ENCODE data around the gene LSAMP. TPM values are rescaled to one million over a fixed set of nuclear protein-coding genes. Genes with fewer than 3 reads are reported as not detected.

LSAMP gene
- total RNA-seq, 4 donors from 2014 or later: 4.3 to 5.2 (median 5.0) TPM

- no peaks in the 10 kb centered on the region for H3K9me3 ChIP-seq
These were observed 284.7 kb downstream of the LSAMP start for GRCh38 chr3:116160594-116160993.

GRCh38 chr3:116155841-116156240, 289.4 kb downstream of the LSAMP start:
- 67% methylated on average over 1 of the region's 1 CpG for WGBS
- TF ChIP-seq POLR2A (IDR thresholded peaks at IDR 0.05) (no peak), POLR2AphosphoS5 (IDR thresholded peaks at IDR 0.05) (no peak), EP300 (IDR thresholded peaks at IDR 0.05) (no peak)
- TF ChIP-seq, protein P1, sequence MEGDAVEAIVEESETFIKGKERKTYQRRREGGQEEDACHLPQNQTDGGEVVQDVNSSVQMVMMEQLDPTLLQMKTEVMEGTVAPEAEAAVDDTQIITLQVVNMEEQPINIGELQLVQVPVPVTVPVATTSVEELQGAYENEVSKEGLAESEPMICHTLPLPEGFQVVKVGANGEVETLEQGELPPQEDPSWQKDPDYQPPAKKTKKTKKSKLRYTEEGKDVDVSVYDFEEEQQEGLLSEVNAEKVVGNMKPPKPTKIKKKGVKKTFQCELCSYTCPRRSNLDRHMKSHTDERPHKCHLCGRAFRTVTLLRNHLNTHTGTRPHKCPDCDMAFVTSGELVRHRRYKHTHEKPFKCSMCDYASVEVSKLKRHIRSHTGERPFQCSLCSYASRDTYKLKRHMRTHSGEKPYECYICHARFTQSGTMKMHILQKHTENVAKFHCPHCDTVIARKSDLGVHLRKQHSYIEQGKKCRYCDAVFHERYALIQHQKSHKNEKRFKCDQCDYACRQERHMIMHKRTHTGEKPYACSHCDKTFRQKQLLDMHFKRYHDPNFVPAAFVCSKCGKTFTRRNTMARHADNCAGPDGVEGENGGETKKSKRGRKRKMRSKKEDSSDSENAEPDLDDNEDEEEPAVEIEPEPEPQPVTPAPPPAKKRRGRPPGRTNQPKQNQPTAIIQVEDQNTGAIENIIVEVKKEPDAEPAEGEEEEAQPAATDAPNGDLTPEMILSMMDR (IDR thresholded peaks at IDR 0.05): no peak
- no peaks in the 10 kb centered on the region for H3K36me3 ChIP-seq
- H3K4me1 ChIP-seq: no peaks in the 10 kb centered on the region
- H3K27ac ChIP-seq: no peak overlapping the region
- H3K9me3 ChIP-seq: no peaks in the 10 kb centered on the region
- H3K4me3 ChIP-seq: no peak overlapping the region
- H3K27me3 ChIP-seq: no peaks in the 10 kb centered on the region
- no peak for DNase-seq (ENCODE audit: low spot score in 2 of 2)

More at GRCh38 chr3:116160594-116160993, 284.7 kb downstream of the LSAMP start:
- H3K27ac ChIP-seq: no peak overlapping the region
- no peak overlapping the region for H3K4me3 ChIP-seq
- no peak for DNase-seq (ENCODE audit: low spot score in 2 of 2)
- no peaks in the 10 kb centered on the region for H3K4me1 ChIP-seq
- H3K27me3 ChIP-seq: no peaks in the 10 kb centered on the region
- no peaks in the 10 kb centered on the region for H3K36me3 ChIP-seq
- 97% methylated on average over 1 of the region's 1 CpG for WGBS
- no peak for TF ChIP-seq EP300 (IDR thresholded peaks at IDR 0.05)

DNA sequence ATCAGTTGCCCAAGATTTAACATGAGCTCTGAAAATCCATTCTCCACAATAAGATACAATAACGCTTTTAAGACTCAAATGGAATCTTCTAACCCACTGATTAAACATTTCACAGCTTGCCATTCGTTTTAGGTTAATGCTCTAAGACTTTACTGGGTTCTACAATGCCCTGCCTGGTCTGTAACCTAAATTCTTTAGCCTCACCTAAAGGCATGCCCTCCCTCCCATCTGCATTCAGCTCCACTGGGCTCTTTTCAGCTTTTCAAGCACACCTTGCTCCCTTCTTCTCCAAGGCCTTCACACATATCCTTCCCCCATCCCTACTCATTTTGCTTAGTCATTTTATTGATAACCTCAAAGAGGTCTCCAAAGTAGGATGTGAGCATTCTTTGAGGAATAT, 290.9 kb downstream of the LSAMP start:
- Histone ChIP-seq H3K4me3 (no peak overlapping the region), H3K36me3 (no peaks in the 10 kb centered on the region), H3K9me3 (no peaks in the 10 kb centered on the region), H3K27ac (no peak overlapping the region), H3K4me1 (no peaks in the 10 kb centered on the region), H3K27me3 (no peaks in the 10 kb centered on the region)
- DNase-seq (ENCODE audit: low spot score in 2 of 2): no peak
- TF ChIP-seq POLR2AphosphoS5 (IDR thresholded peaks at IDR 0.05) (no peak), POLR2A (IDR thresholded peaks at IDR 0.05) (no peak), EP300 (IDR thresholded peaks at IDR 0.05) (no peak)
- TF ChIP-seq, protein P1 (IDR thresholded peaks at IDR 0.05): no peak
- 81% methylated on average over 2 of the region's 2 CpGs for WGBS

- TF ChIP-seq POLR2A (IDR thresholded peaks at IDR 0.05): no peak
- TF ChIP-seq, protein P1 (IDR thresholded peaks at IDR 0.05): no peak
- no peak for TF ChIP-seq EP300 (IDR thresholded peaks at IDR 0.05)
- TF ChIP-seq POLR2AphosphoS5 (IDR thresholded peaks at IDR 0.05): no peak
- 41% methylated on average over 3 of the region's 3 CpGs for WGBS
- no peaks in the 10 kb centered on the region for H3K9me3 ChIP-seq
- no peak overlapping the region for H3K4me3 ChIP-seq
- no peaks in the 10 kb centered on the region for H3K36me3 ChIP-seq
- no peak for DNase-seq (ENCODE audit: low spot score in 2 of 2)
- H3K27me3 ChIP-seq: no peaks in the 10 kb centered on the region
- H3K4me1 ChIP-seq: no peaks in the 10 kb centered on the region
- H3K27ac ChIP-seq: no peak overlapping the region
These were observed 292.1 kb downstream of the LSAMP start for GRCh38 chr3:116153174-116153573.

DNA sequence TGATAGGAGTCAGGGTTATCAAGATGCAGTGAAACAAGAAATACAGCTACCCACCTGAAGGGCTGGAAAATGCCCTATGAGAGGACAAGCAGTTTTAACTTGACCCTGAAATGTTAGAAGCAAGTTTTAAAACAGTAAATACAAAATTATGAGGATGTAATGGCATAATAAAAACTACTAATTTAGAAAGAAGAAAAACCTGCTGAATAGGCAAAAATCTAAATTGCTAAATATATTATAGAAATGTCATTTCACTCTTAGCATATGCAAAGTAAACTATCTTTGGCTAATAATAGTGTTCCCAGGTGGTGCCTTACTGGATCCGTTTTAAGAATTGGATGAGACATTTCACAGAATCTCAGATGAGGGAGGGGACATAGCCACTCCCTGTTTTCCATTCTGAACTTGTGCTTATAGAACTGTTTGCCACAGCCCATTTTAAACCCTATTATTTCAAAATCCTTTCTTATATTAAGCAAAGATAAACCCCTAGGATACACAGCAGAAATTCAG, 294.6 kb downstream of the LSAMP start:
- H3K9me3 ChIP-seq: peaks cover 4% of the 10 kb centered on the region
- H3K27me3 ChIP-seq: no peaks in the 10 kb centered on the region
- H3K36me3 ChIP-seq: no peaks in the 10 kb centered on the region
- 45% methylated on average over 1 of the region's 1 CpG for WGBS
- no peaks in the 10 kb centered on the region for H3K4me1 ChIP-seq
- H3K4me3 ChIP-seq: no peak overlapping the region
- DNase-seq (ENCODE audit: low spot score in 2 of 2): no peak
- TF ChIP-seq POLR2A (IDR thresholded peaks at IDR 0.05): no peak
- no peak for TF ChIP-seq EP300 (IDR thresholded peaks at IDR 0.05)
- TF ChIP-seq POLR2AphosphoS5 (IDR thresholded peaks at IDR 0.05): no peak
- TF ChIP-seq, protein P1 (IDR thresholded peaks at IDR 0.05): no peak
- H3K27ac ChIP-seq: no peak overlapping the region
